IMR-90 (cell line): ENCODE results near the gene GPATCH2. TPM values are rescaled to one million over a fixed set of nuclear protein-coding genes. Genes with fewer than 3 reads are reported as not detected.

Experiments
- ATAC-seq: fragments of 200-7000 bp; cut with Tn5 transposase; 2 replicates; pipeline ENCODE4 v1.9.1; 2020; ENCODE audit warnings: low read depth, mild to moderate bottlenecking, moderate library complexity
- BruUV-seq: library from RNA; stranded (reverse); fragments of 400-500 nt; replicated peaks from 2 replicates; lab custom pipeline; 2021; lab: Mats Ljungman, UMichigan
- CTCF ChIA-PET: fragments of 300-600 bp; formaldehyde crosslinking; extraction: SDS; loops from one replicate; lab custom pipeline; 2021; ENCODE audit warnings: antibody characterized with exemption; lab: Yijun Ruan, JAX
- POLR2A ChIA-PET: fragments of 300-600 bp; sonication (Branson Sonifier 250); formaldehyde crosslinking; loops from one replicate; lab custom pipeline; 2022; ENCODE audit warnings: antibody characterized with exemption; ENCODE audit not compliant: unreplicated experiment; lab: Charles Lee
- DNase-seq: peaks from one replicate; pipeline ENCODE4 v3.0.0; 2013
- H2AFZ ChIP-seq: replicated peaks from 2 replicates; pipeline ENCODE3; 2013; ENCODE audit warnings: low read length, mild to moderate bottlenecking; ENCODE audit not compliant: poor library complexity
- H2AK5ac ChIP-seq: 2 replicates; pipeline ENCODE4 v1.6.1; 2013; ENCODE audit warnings: low read depth, low read length, inconsistent platforms
- H2AK9ac ChIP-seq: replicated peaks from 2 replicates; pipeline ENCODE3; 2013; ENCODE audit warnings: mild to moderate bottlenecking, low read depth, low read length, moderate library complexity; ENCODE audit not compliant: poor library complexity
- H2BK120ac ChIP-seq: 2 replicates; pipeline ENCODE4 v1.6.1; 2013; ENCODE audit warnings: low read depth, low read length, inconsistent platforms
- H2BK15ac ChIP-seq: 3 replicates; pipeline ENCODE4 v1.6.1; 2013; ENCODE audit warnings: low read depth, low read length, inconsistent platforms
- H2BK20ac ChIP-seq: 2 replicates; pipeline ENCODE4 v1.6.1; 2013; ENCODE audit warnings: low read depth, mild to moderate bottlenecking, inconsistent platforms, low read length, moderate library complexity
- H2BK5ac ChIP-seq: 2 replicates; pipeline ENCODE4 v1.6.1; 2013; ENCODE audit warnings: mild to moderate bottlenecking, low read depth, low read length, inconsistent platforms; ENCODE audit not compliant: poor library complexity, severe bottlenecking
- H3K14ac ChIP-seq: replicated peaks from 2 replicates; pipeline ENCODE4 v1.6.1; 2013; ENCODE audit warnings: low read depth, low read length, inconsistent platforms
- H3K18ac ChIP-seq: 2 replicates; pipeline ENCODE4 v1.6.1; 2013; ENCODE audit warnings: low read depth, low read length, control low read depth
- H3K23ac ChIP-seq: 2 replicates; pipeline ENCODE4 v1.6.1; 2013; ENCODE audit warnings: low read depth, low read length, inconsistent platforms
- H3K27ac ChIP-seq: 2 replicates; pipeline ENCODE4 v1.5.1; 2013; ENCODE audit warnings: mild to moderate bottlenecking, control low read depth, low read length; ENCODE audit not compliant: insufficient read depth
- H3K27me3 ChIP-seq: 2 replicates; pipeline ENCODE4 v1.6.1; 2013; ENCODE audit warnings: low read length; ENCODE audit not compliant: control insufficient read depth, insufficient read depth
- H3K36me3 ChIP-seq: 2 replicates; pipeline ENCODE4 v1.6.1; 2013; ENCODE audit warnings: low read length, mixed read lengths; ENCODE audit not compliant: control insufficient read depth, insufficient read depth
- H3K4ac ChIP-seq: 2 replicates; pipeline ENCODE4 v1.6.1; 2013; ENCODE audit warnings: low read depth, low read length, inconsistent platforms
- H3K4me1 ChIP-seq: 2 replicates; pipeline ENCODE4 v1.6.1; 2013; ENCODE audit warnings: low read length, mixed read lengths; ENCODE audit not compliant: control insufficient read depth, insufficient read depth
- H3K4me2 ChIP-seq: 2 replicates; pipeline ENCODE4 v1.6.1; 2013; ENCODE audit warnings: low read depth, mild to moderate bottlenecking, control low read depth, low read length, moderate library complexity
- H3K4me3 ChIP-seq: 2 replicates; pipeline ENCODE4 v1.5.1; 2013; ENCODE audit warnings: low read depth, mild to moderate bottlenecking, control low read depth, low read length, moderate library complexity; ENCODE audit not compliant: insufficient read depth
- H3K56ac ChIP-seq: 2 replicates; pipeline ENCODE4 v1.6.1; 2013; ENCODE audit warnings: low read length, inconsistent platforms; ENCODE audit not compliant: insufficient read depth; ENCODE audit errors: extremely low read depth
- H3K79me1 ChIP-seq, 2 experiments: 2 replicates each; pipeline ENCODE4 v1.6.1; 2013; ENCODE audit warnings: low read length in 2 of 2, inconsistent platforms in 1 of 2, low read depth in 1 of 2
- H3K9ac ChIP-seq: 2 replicates; pipeline ENCODE4 v1.6.1; 2013; ENCODE audit warnings: low read depth, low read length, control low read depth
- H3K9me1 ChIP-seq: 2 replicates; pipeline ENCODE4 v1.6.1; 2013; ENCODE audit warnings: low read length, inconsistent platforms; ENCODE audit not compliant: insufficient read depth
- H3K9me3 ChIP-seq: 2 replicates; pipeline ENCODE4 v1.6.1; 2013; ENCODE audit warnings: low read length; ENCODE audit not compliant: control insufficient read depth, insufficient read depth
- H4K20me1 ChIP-seq: 2 replicates; pipeline ENCODE4 v1.6.1; 2013; ENCODE audit warnings: low read length, inconsistent platforms; ENCODE audit not compliant: insufficient read depth
- H4K5ac ChIP-seq: 2 replicates; pipeline ENCODE4 v1.6.1; 2013; ENCODE audit warnings: mild to moderate bottlenecking, low read depth, low read length, control low read depth
- H4K8ac ChIP-seq, 2 experiments: 2 replicates each; pipeline ENCODE4 v1.6.1; 2013; ENCODE audit warnings: low read depth in 2 of 2, low read length in 2 of 2, control low read depth in 1 of 2, inconsistent platforms in 1 of 2
- H4K91ac ChIP-seq: 2 replicates; pipeline ENCODE4 v1.6.1; 2013; ENCODE audit warnings: low read depth, low read length, inconsistent platforms; ENCODE audit not compliant: insufficient read depth
- BHLHE40 ChIP-seq: fragments of 150-350 bp; IDR thresholded peaks from 2 replicates; pipeline ENCODE4 v1.6.1; 2016; ENCODE audit warnings: mild to moderate bottlenecking, low read depth, low read length
- CEBPB ChIP-seq: IDR thresholded peaks from 2 replicates; pipeline ENCODE4 v1.6.1; 2012; ENCODE audit warnings: low read depth, low read length, improper control_type of control experiment
- CHD1 ChIP-seq: IDR thresholded peaks from 2 replicates; pipeline ENCODE4 v1.6.1; 2012; ENCODE audit warnings: low read depth, low read length, improper control_type of control experiment
- CTCF ChIP-seq: conservative IDR thresholded peaks from 2 replicates; pipeline ENCODE4 v1.5.1; 2012; ENCODE audit warnings: mild to moderate bottlenecking, low read depth, low read length, improper control_type of control experiment
- ELK1 ChIP-seq: fragments of 150-350 bp; IDR thresholded peaks from 2 replicates; pipeline ENCODE4 v1.6.1; 2016; ENCODE audit warnings: low read depth, mild to moderate bottlenecking, low read length, moderate library complexity, borderline replicate concordance
- FOS ChIP-seq: fragments of 150-350 bp; IDR thresholded peaks from 2 replicates; pipeline ENCODE4 v1.6.1; 2016; ENCODE audit warnings: low read depth, low read length
- MAFK ChIP-seq: IDR thresholded peaks from 2 replicates; pipeline ENCODE4 v1.6.1; 2012; ENCODE audit warnings: low read depth, low read length, improper control_type of control experiment
- MAZ ChIP-seq: IDR thresholded peaks from 2 replicates; pipeline ENCODE4 v1.6.1; 2012; ENCODE audit warnings: low read depth, mild to moderate bottlenecking, low read length, improper control_type of control experiment, moderate library complexity, borderline replicate concordance
- MXI1 ChIP-seq: IDR thresholded peaks from 2 replicates; pipeline ENCODE4 v1.6.1; 2012; ENCODE audit warnings: low read depth, mild to moderate bottlenecking, low read length, moderate library complexity, borderline replicate concordance
- NFE2L2 ChIP-seq: fragments of 150-350 bp; IDR thresholded peaks from 2 replicates; pipeline ENCODE4 v1.6.1; 2016; ENCODE audit warnings: low read depth, mild to moderate bottlenecking, low read length
- POLR2A ChIP-seq: IDR thresholded peaks from 2 replicates; pipeline ENCODE4 v1.6.1; 2012; ENCODE audit warnings: mild to moderate bottlenecking, low read depth, low read length
- RAD21 ChIP-seq: IDR thresholded peaks from 2 replicates; pipeline ENCODE4 v1.6.1; 2012; ENCODE audit warnings: low read length, improper control_type of control experiment
- RCOR1 ChIP-seq: IDR thresholded peaks from 2 replicates; pipeline ENCODE4 v1.6.1; 2012; ENCODE audit warnings: mild to moderate bottlenecking, low read length, improper control_type of control experiment; ENCODE audit not compliant: insufficient replicate concordance
- RFX5 ChIP-seq: IDR thresholded peaks from 2 replicates; pipeline ENCODE4 v1.8.0; 2012; ENCODE audit warnings: low read depth, mild to moderate bottlenecking, low read length, moderate library complexity
- SMC3 ChIP-seq: fragments of 150-350 bp; IDR thresholded peaks from 2 replicates; pipeline ENCODE4 v1.6.1; 2016; ENCODE audit warnings: low read depth, mild to moderate bottlenecking, antibody characterized with exemption, low read length, moderate library complexity
- USF2 ChIP-seq: fragments of 150-350 bp; IDR thresholded peaks from 2 replicates; pipeline ENCODE4 v1.6.1; 2017; ENCODE audit warnings: mild to moderate bottlenecking, antibody characterized with exemption, low read length, low read depth
- WGBS, 2 experiments: methylation state at CpG; one replicate each; pipeline versions ENCODE4 v1.1.5 to v1.1.7; 2013; ENCODE audit warnings: missing lambda C conversion rate in 2 of 2; ENCODE audit not compliant: insufficient read length in 1 of 2; ENCODE audit errors: extremely low coverage in 2 of 2; 5-methylcytosine and 5-hydroxymethylcytosine counted together
- dilution Hi-C: fragments of 300-500 bp; cut with HindIII; formaldehyde crosslinking; loops from one replicate; pipeline ENCODE4 v1.14.3; 2018; ENCODE audit warnings: low sequenced_read_pairs; ENCODE audit not compliant: unreplicated experiment
- in situ Hi-C: fragments of 300-500 bp; cut with MboI; formaldehyde crosslinking; loops from 3 replicates; pipeline ENCODE4 v1.14.3; 2019; ENCODE audit warnings: low sequenced_read_pairs, inconsistent platforms, mixed read lengths
- intact Hi-C: fragments of 100-400 bp; cut with micrococcal nuclease; formaldehyde crosslinking; loops from 2 replicates; pipeline ENCODE4 v1.10.0; 2022
- polyA plus RNA-seq, 3 experiments: library from polyadenylated mRNA; depleted of rRNA; stranded (reverse); fragments of >200 nt; gene quantifications; 2 replicates each; pipeline ENCODE4 v1.2.3, GENCODE V29; 2012; ENCODE audit warnings: low replicate concordance in 1 of 3
- total RNA-seq: library from RNA; depleted of rRNA; stranded (reverse); fragments of >200 nt; gene quantifications from 2 replicates; pipeline ENCODE4 v1.2.3, GENCODE V29; 2012

The GPATCH2 gene
- total and polyA plus RNA-seq, 2 of the 4 experiments (the other 2 are of a cell fraction) = 4.7 to 11.8 TPM

GRCh38 chr1:217568200-217568599 lies 62.7 kb downstream of the GPATCH2 start:
- Histone ChIP-seq H3K27me3 (no peaks in the 10 kb centered on the region), H3K4me2 (no peak overlapping the region), H2AK5ac (no peak overlapping the region), H2BK20ac (no peak overlapping the region), H3K4me1 (no peaks in the 10 kb centered on the region), H2AFZ (no peak overlapping the region), H3K4me3 (no peak overlapping the region), H3K18ac (no peak overlapping the region), H2BK15ac (no peak overlapping the region), H3K23ac (no peak overlapping the region), H3K27ac (no peak overlapping the region), H3K9me3 (no peaks in the 10 kb centered on the region), H3K79me1 (peaks cover 0 to 4% of the 10 kb centered on the region in 2 experiments; a peak in 2 of 4 replicates), H4K5ac (no peak overlapping the region), H4K8ac (no peak overlapping the region), H2BK5ac (no peak overlapping the region), H3K56ac (no peak overlapping the region), H3K4ac (no peak overlapping the region), H4K20me1 (no peaks in the 10 kb centered on the region), H4K91ac (no peak overlapping the region), H3K14ac (no peak overlapping the region), H2BK120ac (no peak overlapping the region), H2AK9ac (no peak overlapping the region), H3K36me3 (no peaks in the 10 kb centered on the region), H3K9me1 (no peaks in the 10 kb centered on the region; the same call in 1 of the 2 replicates), H3K9ac (no peak overlapping the region)
- POLR2A ChIA-PET = no interaction called here
- in situ Hi-C loops = no loop called here
- DNase-seq = no peak
- 100% methylated on average over 1 of the region's 4 CpGs; no CpG with 5 or more reads in 1 of the 2 experiments for WGBS, 2 experiments
- TF ChIP-seq MAZ (no peak), BHLHE40 (no peak), CHD1 (no peak), SMC3 (no peak), CEBPB (no peak), MXI1 (no peak), RFX5 (no peak), CTCF (no peak), RCOR1 (no peak), NFE2L2 (no peak), MAFK (no peak), ELK1 (no peak), USF2 (no peak), RAD21 (no peak), FOS (no peak), POLR2A (no peak)
- dilution Hi-C loops = no loop called here
- ATAC-seq = no peak
- CTCF ChIA-PET = interaction anchor here (0.9 to 1.0 kb wide), 2 partner anchors 9 to 19 kb away, joined by 3 to 4 read pairs; no protein-coding TSS in a partner anchor
- intact Hi-C loops = no loop called here
- BruUV-seq = no TSS peak
